ENCODE results near the gene KCNK13. TPM values are rescaled to one million over a fixed set of nuclear protein-coding genes. Genes with fewer than 3 reads are reported as not detected.

The KCNK13 gene
- total RNA-seq, 1 experiment from 2014 or later = not detected

DNA sequence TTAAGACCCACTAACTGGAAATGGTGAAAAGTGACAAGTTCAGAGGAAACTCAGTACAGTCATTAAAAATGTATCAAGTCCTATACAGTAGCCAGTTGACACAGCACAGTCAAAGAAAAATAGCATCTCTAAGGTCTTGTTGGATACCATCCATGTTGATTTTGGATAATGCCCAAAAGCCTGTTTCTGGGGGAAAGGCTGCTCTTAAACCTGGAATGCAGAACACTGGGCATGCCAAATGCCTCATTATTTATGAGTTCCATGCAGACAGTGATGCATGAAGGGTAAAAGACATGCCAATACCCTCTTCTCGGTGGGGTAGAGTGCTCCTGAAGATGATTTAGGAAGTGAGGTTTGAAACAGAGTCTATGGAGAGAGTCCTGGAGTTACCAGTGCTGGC, 29.6 kb downstream of the KCNK13 start:
- DNase-seq (ENCODE audit: low read depth, low spot score) = no peak
- TF ChIP-seq, protein P1, sequence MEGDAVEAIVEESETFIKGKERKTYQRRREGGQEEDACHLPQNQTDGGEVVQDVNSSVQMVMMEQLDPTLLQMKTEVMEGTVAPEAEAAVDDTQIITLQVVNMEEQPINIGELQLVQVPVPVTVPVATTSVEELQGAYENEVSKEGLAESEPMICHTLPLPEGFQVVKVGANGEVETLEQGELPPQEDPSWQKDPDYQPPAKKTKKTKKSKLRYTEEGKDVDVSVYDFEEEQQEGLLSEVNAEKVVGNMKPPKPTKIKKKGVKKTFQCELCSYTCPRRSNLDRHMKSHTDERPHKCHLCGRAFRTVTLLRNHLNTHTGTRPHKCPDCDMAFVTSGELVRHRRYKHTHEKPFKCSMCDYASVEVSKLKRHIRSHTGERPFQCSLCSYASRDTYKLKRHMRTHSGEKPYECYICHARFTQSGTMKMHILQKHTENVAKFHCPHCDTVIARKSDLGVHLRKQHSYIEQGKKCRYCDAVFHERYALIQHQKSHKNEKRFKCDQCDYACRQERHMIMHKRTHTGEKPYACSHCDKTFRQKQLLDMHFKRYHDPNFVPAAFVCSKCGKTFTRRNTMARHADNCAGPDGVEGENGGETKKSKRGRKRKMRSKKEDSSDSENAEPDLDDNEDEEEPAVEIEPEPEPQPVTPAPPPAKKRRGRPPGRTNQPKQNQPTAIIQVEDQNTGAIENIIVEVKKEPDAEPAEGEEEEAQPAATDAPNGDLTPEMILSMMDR (IDR thresholded peaks at IDR 0.05) = no peak
- no peak for TF ChIP-seq POLR2AphosphoS5 (IDR thresholded peaks at IDR 0.05; ENCODE audit: low read depth, low read length)
- no peak for TF ChIP-seq SIN3A (IDR thresholded peaks at IDR 0.05; ENCODE audit: borderline replicate concordance, insufficient read depth, low read depth, low read length)
- TF ChIP-seq, protein P2, sequence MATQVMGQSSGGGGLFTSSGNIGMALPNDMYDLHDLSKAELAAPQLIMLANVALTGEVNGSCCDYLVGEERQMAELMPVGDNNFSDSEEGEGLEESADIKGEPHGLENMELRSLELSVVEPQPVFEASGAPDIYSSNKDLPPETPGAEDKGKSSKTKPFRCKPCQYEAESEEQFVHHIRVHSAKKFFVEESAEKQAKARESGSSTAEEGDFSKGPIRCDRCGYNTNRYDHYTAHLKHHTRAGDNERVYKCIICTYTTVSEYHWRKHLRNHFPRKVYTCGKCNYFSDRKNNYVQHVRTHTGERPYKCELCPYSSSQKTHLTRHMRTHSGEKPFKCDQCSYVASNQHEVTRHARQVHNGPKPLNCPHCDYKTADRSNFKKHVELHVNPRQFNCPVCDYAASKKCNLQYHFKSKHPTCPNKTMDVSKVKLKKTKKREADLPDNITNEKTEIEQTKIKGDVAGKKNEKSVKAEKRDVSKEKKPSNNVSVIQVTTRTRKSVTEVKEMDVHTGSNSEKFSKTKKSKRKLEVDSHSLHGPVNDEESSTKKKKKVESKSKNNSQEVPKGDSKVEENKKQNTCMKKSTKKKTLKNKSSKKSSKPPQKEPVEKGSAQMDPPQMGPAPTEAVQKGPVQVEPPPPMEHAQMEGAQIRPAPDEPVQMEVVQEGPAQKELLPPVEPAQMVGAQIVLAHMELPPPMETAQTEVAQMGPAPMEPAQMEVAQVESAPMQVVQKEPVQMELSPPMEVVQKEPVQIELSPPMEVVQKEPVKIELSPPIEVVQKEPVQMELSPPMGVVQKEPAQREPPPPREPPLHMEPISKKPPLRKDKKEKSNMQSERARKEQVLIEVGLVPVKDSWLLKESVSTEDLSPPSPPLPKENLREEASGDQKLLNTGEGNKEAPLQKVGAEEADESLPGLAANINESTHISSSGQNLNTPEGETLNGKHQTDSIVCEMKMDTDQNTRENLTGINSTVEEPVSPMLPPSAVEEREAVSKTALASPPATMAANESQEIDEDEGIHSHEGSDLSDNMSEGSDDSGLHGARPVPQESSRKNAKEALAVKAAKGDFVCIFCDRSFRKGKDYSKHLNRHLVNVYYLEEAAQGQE (IDR thresholded peaks at IDR 0.05; ENCODE audit: insufficient read depth in 1 of 2, low read depth in 2 of 2, low read length in 1 of 2) = no peak
- TF ChIP-seq TCF7L2 (IDR thresholded peaks at IDR 0.05; ENCODE audit: low read depth, low read length) = no peak
- ChIA-PET POLR2A (no interaction called here), CTCF (no interaction called here)
- H3K9me3 ChIP-seq (ENCODE audit: control insufficient read depth, insufficient read depth, low read depth, low read length) = no peaks in the 10 kb centered on the region
- no peak overlapping the region for H3K27ac ChIP-seq (ENCODE audit: low read length)
- in situ Hi-C loops (cut with HindIII; ENCODE audit: low pct_unique_long_range_greater_than_20kb, low sequenced_read_pairs) = no loop called here
- H3K4me3 ChIP-seq (ENCODE audit: low read depth in 2 of 2, low read length in 2 of 2) = no peak overlapping the region
- H3K36me3 ChIP-seq (ENCODE audit: control insufficient read depth, insufficient read depth, low read length) = no peaks in the 10 kb centered on the region
- H3K27me3 ChIP-seq (ENCODE audit: control insufficient read depth, insufficient read depth, low read length) = no peaks in the 10 kb centered on the region
- BruUV-seq (replicated peaks) = no TSS peak
- intact Hi-C loops (cut with micrococcal nuclease; ENCODE audit: unreplicated experiment) = no loop called here
- no peak for ATAC-seq
- H3K4me1 ChIP-seq (ENCODE audit: control insufficient read depth, insufficient read depth, low read length) = no peaks in the 10 kb centered on the region

DNA sequence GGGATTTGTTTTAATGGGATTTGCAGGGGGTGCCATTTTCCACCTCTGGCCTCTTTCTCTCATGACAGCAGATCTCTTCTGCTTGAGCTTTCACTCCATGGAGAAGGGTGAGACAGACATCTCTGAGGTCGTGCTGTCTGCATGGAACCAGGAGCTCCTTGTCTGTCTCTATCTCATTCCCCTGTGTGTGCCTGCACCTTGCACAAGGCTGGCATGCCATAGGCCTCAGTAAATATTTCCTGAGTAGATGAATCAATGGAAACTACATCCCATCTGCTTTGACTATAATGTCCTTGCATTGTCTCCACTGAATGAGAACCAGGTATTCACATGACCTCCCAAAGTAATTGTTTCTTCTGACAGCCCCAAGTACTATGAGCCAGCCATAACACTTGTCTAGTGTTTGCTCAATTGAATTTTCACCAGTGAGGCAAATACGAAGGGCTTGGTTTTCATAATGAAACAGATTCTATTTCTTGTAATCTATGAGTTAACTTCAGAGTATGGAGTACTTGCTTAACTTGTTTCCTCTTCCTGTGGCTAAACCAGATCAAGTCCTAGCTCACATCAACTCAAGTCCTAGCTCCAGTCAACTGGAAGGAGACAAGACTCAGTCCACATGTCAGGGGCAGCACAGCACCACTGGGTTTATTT, 32.3 kb downstream of the KCNK13 start:
- Histone ChIP-seq H3K4me1 (ENCODE audit: control insufficient read depth, insufficient read depth, low read length) (no peaks in the 10 kb centered on the region), H3K9me3 (ENCODE audit: control insufficient read depth, insufficient read depth, low read depth, low read length) (no peaks in the 10 kb centered on the region), H3K27ac (ENCODE audit: low read length) (no peak overlapping the region), H3K27me3 (ENCODE audit: control insufficient read depth, insufficient read depth, low read length) (no peaks in the 10 kb centered on the region), H3K4me3 (ENCODE audit: low read depth in 2 of 2, low read length in 2 of 2) (no peak overlapping the region), H3K36me3 (ENCODE audit: control insufficient read depth, insufficient read depth, low read length) (no peaks in the 10 kb centered on the region)
- ChIA-PET POLR2A (no interaction called here), CTCF (no interaction called here)
- in situ Hi-C loops (cut with HindIII; ENCODE audit: low pct_unique_long_range_greater_than_20kb, low sequenced_read_pairs) (no loop called here), intact Hi-C loops (cut with micrococcal nuclease; ENCODE audit: unreplicated experiment) (no loop called here)
- TF ChIP-seq, protein P1 (IDR thresholded peaks at IDR 0.05) = no peak
- TF ChIP-seq SIN3A (IDR thresholded peaks at IDR 0.05; ENCODE audit: borderline replicate concordance, insufficient read depth, low read depth, low read length) = no peak
- TF ChIP-seq, protein P2 (IDR thresholded peaks at IDR 0.05; ENCODE audit: insufficient read depth in 1 of 2, low read depth in 2 of 2, low read length in 1 of 2) = no peak
- no peak for TF ChIP-seq TCF7L2 (IDR thresholded peaks at IDR 0.05; ENCODE audit: low read depth, low read length)
- no peak for TF ChIP-seq POLR2AphosphoS5 (IDR thresholded peaks at IDR 0.05; ENCODE audit: low read depth, low read length)
- ATAC-seq (no peak), DNase-seq (ENCODE audit: low read depth, low spot score) (no peak)
- BruUV-seq (replicated peaks) = no TSS peak

Data from Panc1 (cell line).